ENCODE data around the gene SPATA16. TPM values are rescaled to one million over a fixed set of nuclear protein-coding genes. Genes with fewer than 3 reads are reported as not detected.

The SPATA16 gene
- total and polyA plus RNA-seq, 2 donors (not counting 1 experiment from before 2014, with no cell fraction given), result not detected

DNA sequence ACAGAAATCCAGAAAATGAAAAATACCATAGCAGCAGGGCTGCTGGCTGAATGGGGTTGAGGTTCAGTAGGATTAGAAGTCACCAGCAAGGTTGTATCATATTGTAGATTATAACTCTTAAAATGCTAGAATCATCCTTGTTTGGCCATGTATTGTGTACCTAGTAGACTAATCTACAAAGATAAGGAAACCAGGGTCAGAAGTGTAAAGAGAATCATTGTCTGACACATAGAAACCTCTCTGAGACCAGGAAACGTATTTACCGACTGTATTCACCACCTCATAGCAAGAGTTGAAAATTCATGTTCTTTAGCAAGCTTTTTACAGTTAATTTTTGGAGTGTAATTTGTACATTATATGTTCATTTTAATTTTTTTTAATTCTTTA is 221.7 kb downstream of the SPATA16 start:
- no peaks in the 10 kb centered on the region for H3K79me2 ChIP-seq (ENCODE audit: control insufficient read depth, insufficient read depth, low read length)
- no peak overlapping the region for H3K4me2 ChIP-seq (replicated peaks; ENCODE audit: low read depth, low read length, poor library complexity, severe bottlenecking)
- Mint-ChIP-seq H3K4me1 (no peaks in the 10 kb centered on the region), H3K27me3 (no peaks in the 10 kb centered on the region), H3K9me3 (ENCODE audit: insufficient read depth) (no peaks in the 10 kb centered on the region), H3K4me3 (no peak overlapping the region), H3K27ac (no peak overlapping the region)
- H3K4me3 ChIP-seq (ENCODE audit: control extremely low read depth in 1 of 5, extremely low read depth in 1 of 5, insufficient read depth in 1 of 5, low read depth in 2 of 5, low read length in 4 of 5), result no peak overlapping the region
- POLR2A ChIA-PET, result no interaction called here
- TF ChIP-seq EZH2 (IDR thresholded peaks at IDR 0.05; ENCODE audit: borderline replicate concordance, insufficient read depth, low read depth, low read length, poor library complexity, severe bottlenecking), result no peak
- TF ChIP-seq, protein P1, sequence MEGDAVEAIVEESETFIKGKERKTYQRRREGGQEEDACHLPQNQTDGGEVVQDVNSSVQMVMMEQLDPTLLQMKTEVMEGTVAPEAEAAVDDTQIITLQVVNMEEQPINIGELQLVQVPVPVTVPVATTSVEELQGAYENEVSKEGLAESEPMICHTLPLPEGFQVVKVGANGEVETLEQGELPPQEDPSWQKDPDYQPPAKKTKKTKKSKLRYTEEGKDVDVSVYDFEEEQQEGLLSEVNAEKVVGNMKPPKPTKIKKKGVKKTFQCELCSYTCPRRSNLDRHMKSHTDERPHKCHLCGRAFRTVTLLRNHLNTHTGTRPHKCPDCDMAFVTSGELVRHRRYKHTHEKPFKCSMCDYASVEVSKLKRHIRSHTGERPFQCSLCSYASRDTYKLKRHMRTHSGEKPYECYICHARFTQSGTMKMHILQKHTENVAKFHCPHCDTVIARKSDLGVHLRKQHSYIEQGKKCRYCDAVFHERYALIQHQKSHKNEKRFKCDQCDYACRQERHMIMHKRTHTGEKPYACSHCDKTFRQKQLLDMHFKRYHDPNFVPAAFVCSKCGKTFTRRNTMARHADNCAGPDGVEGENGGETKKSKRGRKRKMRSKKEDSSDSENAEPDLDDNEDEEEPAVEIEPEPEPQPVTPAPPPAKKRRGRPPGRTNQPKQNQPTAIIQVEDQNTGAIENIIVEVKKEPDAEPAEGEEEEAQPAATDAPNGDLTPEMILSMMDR (IDR thresholded peaks at IDR 0.05), result no peak
- CTCF ChIA-PET, result no interaction called here
- no peaks in the 10 kb centered on the region for H3K27me3 ChIP-seq (replicated peaks in 1 of 4; ENCODE audit: control extremely low read depth in 1 of 4, control insufficient read depth in 3 of 4, insufficient read depth in 4 of 4, low read length in 3 of 4)
- H3K9me3 ChIP-seq (ENCODE audit: control extremely low read depth in 1 of 3, control insufficient read depth in 2 of 3, insufficient read depth in 1 of 3, low read length in 2 of 3), result no peaks in the 10 kb centered on the region
- H3K9ac ChIP-seq (ENCODE audit: low read length), result no peak overlapping the region
- H3K36me3 ChIP-seq (replicated peaks in 1 of 2; ENCODE audit: control extremely low read depth in 1 of 2, control insufficient read depth in 1 of 2, extremely low read depth in 1 of 2, insufficient read depth in 2 of 2, low read length in 1 of 2), result no peaks in the 10 kb centered on the region
- no peaks in the 10 kb centered on the region for H4K20me1 ChIP-seq (ENCODE audit: control insufficient read depth, insufficient read depth, low read length, poor library complexity, severe bottlenecking)
- no peak for ATAC-seq (ENCODE audit: low read depth)
- no CpG with 5 or more reads among the region's 2 CpGs for WGBS (ENCODE audit: insufficient coverage)
- intact Hi-C loops (cut with micrococcal nuclease), result no loop called here
- no peaks in the 10 kb centered on the region for H3K4me1 ChIP-seq (ENCODE audit: control insufficient read depth in 2 of 2, insufficient read depth in 2 of 2, low read length in 2 of 2)
- no peak overlapping the region for H2AFZ ChIP-seq (ENCODE audit: insufficient read depth, low read depth, low read length, poor library complexity, severe bottlenecking)
- no peak overlapping the region for H3K27ac ChIP-seq (ENCODE audit: low read length in 2 of 2)
- no peak for DNase-seq

DNA sequence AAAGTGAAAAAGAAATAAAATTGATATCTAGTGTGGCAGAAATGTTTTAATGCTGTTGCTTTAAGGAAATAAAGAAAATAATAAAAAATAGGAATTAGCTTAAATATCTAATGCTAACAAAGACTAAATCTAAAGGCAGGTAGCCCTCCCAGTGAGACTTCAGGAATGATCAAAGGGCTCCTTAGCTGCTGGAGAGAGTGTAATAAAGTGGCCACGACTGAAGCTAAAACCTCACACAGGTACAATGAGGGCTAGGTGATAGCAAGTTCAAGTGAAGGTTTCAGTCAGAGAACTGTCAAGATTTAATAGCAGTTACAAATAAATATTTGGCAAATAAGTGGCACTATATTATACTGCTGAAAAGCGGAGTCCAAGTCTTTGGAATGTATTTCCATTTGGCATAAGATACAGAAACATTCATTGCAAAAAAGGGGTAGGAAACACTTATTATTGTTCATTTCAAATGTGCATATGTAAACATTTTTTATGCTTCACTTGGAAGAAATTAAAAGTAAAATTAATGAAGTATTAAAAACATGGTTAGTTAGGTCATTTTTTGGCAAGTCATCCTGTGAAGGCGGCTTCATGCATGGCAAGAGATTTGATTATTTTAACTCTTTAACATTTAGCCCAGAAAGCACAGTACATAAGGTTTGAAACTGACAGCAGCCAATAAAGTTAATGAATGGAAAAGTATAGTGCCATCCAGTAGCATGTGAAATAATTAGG is 222.3 kb downstream of the SPATA16 start:
- Histone ChIP-seq H3K9me3 (ENCODE audit: control extremely low read depth in 1 of 3, control insufficient read depth in 2 of 3, insufficient read depth in 1 of 3, low read length in 2 of 3) (no peaks in the 10 kb centered on the region), H3K9ac (ENCODE audit: low read length) (no peak overlapping the region), H3K4me3 (ENCODE audit: control extremely low read depth in 1 of 5, extremely low read depth in 1 of 5, insufficient read depth in 1 of 5, low read depth in 2 of 5, low read length in 4 of 5) (no peak overlapping the region), H4K20me1 (ENCODE audit: control insufficient read depth, insufficient read depth, low read length, poor library complexity, severe bottlenecking) (no peaks in the 10 kb centered on the region), H3K4me2 (replicated peaks; ENCODE audit: low read depth, low read length, poor library complexity, severe bottlenecking) (no peak overlapping the region), H3K36me3 (replicated peaks in 1 of 2; ENCODE audit: control extremely low read depth in 1 of 2, control insufficient read depth in 1 of 2, extremely low read depth in 1 of 2, insufficient read depth in 2 of 2, low read length in 1 of 2) (no peaks in the 10 kb centered on the region), H3K79me2 (ENCODE audit: control insufficient read depth, insufficient read depth, low read length) (no peaks in the 10 kb centered on the region), H3K27ac (ENCODE audit: low read length in 2 of 2) (no peak overlapping the region), H2AFZ (ENCODE audit: insufficient read depth, low read depth, low read length, poor library complexity, severe bottlenecking) (no peak overlapping the region), H3K27me3 (replicated peaks in 1 of 4; ENCODE audit: control extremely low read depth in 1 of 4, control insufficient read depth in 3 of 4, insufficient read depth in 4 of 4, low read length in 3 of 4) (no peaks in the 10 kb centered on the region), H3K4me1 (ENCODE audit: control insufficient read depth in 2 of 2, insufficient read depth in 2 of 2, low read length in 2 of 2) (no peaks in the 10 kb centered on the region)
- 100% methylated on average over 1 of the region's 3 CpGs for WGBS (ENCODE audit: insufficient coverage)
- Mint-ChIP-seq H3K27ac (no peak overlapping the region), H3K4me3 (no peak overlapping the region), H3K9me3 (ENCODE audit: insufficient read depth) (no peaks in the 10 kb centered on the region), H3K4me1 (no peaks in the 10 kb centered on the region), H3K27me3 (no peaks in the 10 kb centered on the region)
- ChIA-PET POLR2A (no interaction called here), CTCF (no interaction called here)
- no peak for ATAC-seq (ENCODE audit: low read depth)
- no peak for DNase-seq
- TF ChIP-seq EZH2 (IDR thresholded peaks at IDR 0.05; ENCODE audit: borderline replicate concordance, insufficient read depth, low read depth, low read length, poor library complexity, severe bottlenecking), result no peak
- TF ChIP-seq, protein P1 (IDR thresholded peaks at IDR 0.05), result no peak
- intact Hi-C loops (cut with micrococcal nuclease), result no loop called here

Data from B cell (primary cell).